C4-2B (cell line): ENCODE measurements around the gene ARL11.
A peak's percentile ranks its signal among the peaks of the same experiment; 100 is the strongest.

Experiments used
- H3K27ac ChIP-seq: fragments of 450-650 bp; 2 replicates; pipeline ENCODE4 v1.5.1; 2017
- CTCF ChIP-seq: fragments of 450-650 bp; conservative IDR thresholded peaks from 2 replicates; pipeline ENCODE4 v1.5.1; 2017; ENCODE audit warnings: mild to moderate bottlenecking
- ZFX ChIP-seq: fragments of 450-650 bp; IDR thresholded peaks from 2 replicates; pipeline ENCODE4 v1.6.1; 2017

The ARL11 gene

DNA sequence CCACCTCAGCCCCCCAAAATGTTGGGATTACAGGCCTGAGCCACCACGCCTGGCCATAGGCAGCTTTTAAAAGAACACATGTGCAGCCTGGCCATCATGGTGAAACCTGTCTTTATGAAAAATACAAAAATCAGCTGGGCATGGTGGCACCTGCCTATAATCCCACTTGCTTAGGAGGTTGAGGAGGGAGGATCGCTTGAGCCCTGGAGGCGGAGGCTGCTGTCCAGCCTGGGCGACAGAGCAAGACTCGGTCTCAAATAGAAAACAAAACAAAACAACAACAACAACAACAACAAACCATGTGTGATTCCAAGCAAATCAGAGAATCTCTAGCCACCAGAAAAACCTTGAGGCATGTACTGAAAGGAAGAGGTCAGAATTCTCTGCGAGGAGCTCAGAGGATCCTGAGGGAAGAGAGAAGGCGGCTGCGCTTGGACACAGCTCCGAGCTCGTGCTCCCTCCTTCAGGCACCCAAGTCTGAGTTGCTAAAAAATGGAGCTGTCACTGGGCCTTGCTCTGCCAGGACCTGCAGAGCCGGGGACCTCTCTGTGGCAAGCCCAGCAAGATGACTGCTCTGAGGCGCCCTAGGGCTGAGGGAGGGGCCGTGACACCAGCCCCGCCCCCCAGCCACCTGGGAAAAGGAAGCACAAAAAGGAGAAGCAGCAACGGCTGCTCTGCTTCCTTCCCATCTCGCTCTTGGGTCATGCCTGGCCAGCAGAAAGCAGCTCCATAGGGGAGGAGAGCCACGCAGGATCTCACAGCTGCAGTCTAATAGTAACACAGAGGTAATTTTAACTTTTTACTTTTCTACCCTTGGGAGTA lies at the start of gene ARL11:
Gene ARL11 (plus strand): TSS at position 677 of the 822 bp plus-strand sequence. CDS start 1,941 bp downstream, outside the sequence.
- TF ChIP-seq ZFX = no peak
- no peak for TF ChIP-seq CTCF
- no peak within 1 kb of the TSS for H3K27ac ChIP-seq

DNA sequence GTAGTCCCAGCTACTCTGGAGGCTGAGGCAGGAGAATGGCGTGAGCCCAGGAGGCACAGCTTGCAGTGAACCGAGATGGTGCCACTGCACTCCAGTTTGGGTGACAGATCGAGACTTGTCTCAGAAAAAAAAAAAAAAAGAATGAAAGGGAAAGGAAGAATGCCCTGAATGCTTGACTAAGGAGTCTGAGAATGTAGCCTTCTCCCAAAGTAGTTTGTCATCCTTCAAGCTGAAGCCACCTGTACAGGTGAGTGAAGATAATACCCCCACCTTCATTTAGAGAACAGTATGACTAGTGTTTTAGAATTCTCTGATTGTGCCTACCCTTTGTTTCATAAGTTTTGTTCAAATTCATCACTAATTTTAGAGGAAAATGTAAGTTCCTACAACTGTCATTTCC lies 48.8 kb upstream of the ARL11 start:
- TF ChIP-seq ZFX = no peak
- TF ChIP-seq CTCF = no peak
- no peak overlapping the region for H3K27ac ChIP-seq

DNA sequence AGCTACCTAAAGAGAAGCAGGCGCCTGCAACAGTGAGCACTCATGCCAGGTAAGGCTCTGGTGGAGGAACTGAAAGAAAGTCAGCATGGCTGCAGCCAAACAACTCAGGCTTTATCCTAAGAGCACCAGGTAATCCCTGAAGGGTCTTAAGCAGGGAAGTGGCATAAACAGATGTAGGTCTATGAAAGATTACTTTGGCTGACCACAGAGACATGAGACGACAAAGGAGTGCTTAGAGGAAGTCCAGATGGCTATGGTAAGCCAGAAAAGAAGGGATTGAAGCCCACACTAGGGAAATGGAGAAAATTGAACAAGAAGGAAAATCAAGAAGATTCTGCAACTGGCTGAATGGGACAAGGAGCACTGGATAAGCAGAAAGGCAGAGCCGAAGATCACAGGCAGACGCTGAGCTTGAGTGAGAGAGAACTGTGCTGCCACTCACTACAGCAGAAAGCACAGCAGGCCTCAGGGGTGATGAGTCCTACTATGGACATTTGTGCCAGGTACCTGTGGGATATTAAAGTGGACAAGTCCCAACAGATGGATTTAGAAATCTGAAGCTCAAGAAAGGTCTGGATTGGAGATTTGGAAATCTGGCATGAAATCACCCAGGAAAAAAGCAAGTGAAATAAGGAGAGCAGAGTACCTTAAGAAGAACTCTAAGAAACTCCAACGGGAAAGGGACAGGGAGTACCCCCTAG lies 47.2 kb upstream of the ARL11 start:
- TF ChIP-seq ZFX = no peak
- TF ChIP-seq CTCF = no peak
- no peak overlapping the region for H3K27ac ChIP-seq

- peak overlapping the region; percentile 77 for H3K27ac ChIP-seq
- TF ChIP-seq ZFX = no peak
- TF ChIP-seq CTCF = no peak
Measured at GRCh38 chr13:49584771-49585182, 43.5 kb upstream of the ARL11 start.

DNA sequence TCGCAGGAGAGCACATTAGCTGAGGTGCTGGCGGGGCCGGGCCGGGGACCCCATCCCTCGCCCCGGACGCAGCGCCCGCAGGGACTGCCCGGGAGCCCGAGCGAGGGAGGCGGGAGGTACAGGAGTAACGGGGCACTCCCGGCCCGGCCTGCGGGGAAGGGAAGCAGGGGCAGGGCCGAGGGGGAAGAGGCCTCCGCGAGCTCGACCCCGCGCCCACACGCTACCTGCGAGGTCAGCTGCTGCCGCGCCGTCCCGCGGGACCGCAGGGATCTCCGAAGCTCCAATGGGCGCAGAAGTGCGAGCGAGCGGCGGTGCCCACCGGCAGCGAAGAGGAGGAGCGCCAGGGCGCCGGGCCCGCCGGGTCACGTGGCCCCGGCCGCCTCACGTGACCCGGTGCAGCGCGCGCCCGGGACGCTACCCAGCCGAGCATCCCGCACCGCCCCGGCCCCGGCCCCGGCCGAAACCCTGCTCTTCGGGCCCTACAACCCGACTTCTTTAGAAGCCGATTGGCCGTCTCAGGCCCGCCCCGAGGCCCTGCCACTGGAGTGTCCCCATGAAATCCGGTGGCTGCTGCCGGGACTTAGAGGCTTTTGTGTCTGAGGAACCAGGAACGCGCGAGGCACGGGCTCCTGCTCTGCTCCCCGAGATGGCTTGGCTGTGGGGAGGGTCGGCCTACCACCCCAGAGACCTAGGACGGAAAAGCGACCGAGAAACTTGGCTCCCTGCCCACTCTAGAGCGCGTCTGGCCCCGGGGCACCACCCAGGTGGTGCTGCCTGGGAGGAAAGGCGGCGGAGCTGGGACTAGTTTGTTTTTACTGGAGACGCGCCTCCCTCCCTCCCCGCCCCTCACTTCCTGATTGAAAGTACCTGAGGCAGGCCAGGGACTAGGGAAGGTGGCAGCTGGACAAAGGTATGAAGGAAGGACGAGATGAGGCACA lies 42.8 kb upstream of the ARL11 start, which contains the start of gene RCBTB1:
Gene RCBTB1 (minus strand): TSS at position 339 of the 938 bp plus-strand sequence. CDS start 18,279 bp downstream, outside the sequence.
- peak; percentile 70 for TF ChIP-seq ZFX
- no peak for TF ChIP-seq CTCF

DNA sequence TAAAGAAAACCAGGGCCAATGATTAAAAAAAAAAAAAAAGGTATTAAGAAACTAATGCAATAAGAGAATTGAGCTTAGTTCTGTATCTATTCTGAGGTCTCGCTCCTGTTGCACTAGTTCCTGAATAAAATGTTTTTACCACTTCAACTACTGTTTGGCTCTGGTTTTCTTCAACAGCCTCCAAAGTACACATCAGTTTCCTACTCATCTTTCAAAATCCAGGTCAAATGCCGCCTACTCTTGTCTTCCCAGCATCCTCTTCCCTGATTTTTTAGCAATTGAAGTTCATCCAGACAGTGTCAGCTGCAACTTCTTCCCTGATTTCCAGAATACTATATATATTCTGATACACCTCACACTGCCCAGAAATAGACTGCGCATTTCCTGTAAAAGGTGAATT lies 41.6 kb upstream of the ARL11 start:
- TF ChIP-seq CTCF (no peak), ZFX (no peak)
- no peak overlapping the region for H3K27ac ChIP-seq

More for the DNA sequence above, 42.8 kb upstream of the ARL11 start, which contains the start of gene RCBTB1:
- peak within 1 kb of the TSS; percentile 77 for H3K27ac ChIP-seq
